ENCODE results near the gene TRMT61A. TPM values are rescaled to one million over a fixed set of nuclear protein-coding genes. Genes with fewer than 3 reads are reported as not detected.
"Not testable (repeated sequence)": the region's sequence is repeated elsewhere in the genome, so short reads cannot be mapped to it uniquely, and the experiment has no call there.

The TRMT61A gene
- total and polyA plus RNA-seq, 2 donors from 2014 or later: 11.9 to 16.0 TPM

- H3K27ac ChIP-seq (ENCODE audit: low read depth in 2 of 2, low read length in 2 of 2): peak within 1 kb of the TSS; percentile 79 to 85
- intact Hi-C loops (cut with DNase I): no loop called here
- peak within 1 kb of the TSS; percentile 32 to 48 (median 36) for H3K4me3 ChIP-seq (ENCODE audit: low read length in 3 of 3)
- peak; percentile 62 to 93 (median 84) for DNase-seq
- TF ChIP-seq CTCF (IDR thresholded peaks at IDR 0.05; ENCODE audit: borderline replicate concordance, extremely low read depth, insufficient read depth): no peak
- no peaks in the 10 kb centered on the region for H3K36me3 ChIP-seq (ENCODE audit: control insufficient read depth in 2 of 3, insufficient read depth in 3 of 3, low read length in 3 of 3)
- no peaks in the 10 kb centered on the region for H3K9me3 ChIP-seq (ENCODE audit: control insufficient read depth in 2 of 3, insufficient read depth in 1 of 3, low read length in 3 of 3)
- FAIRE-seq: no peak
- H3K9ac ChIP-seq (ENCODE audit: low read length in 3 of 3): peak within 1 kb of the TSS in 2 of 3 donors; percentile 14 to 46
- peaks cover 0 to 54% (median 37%) of the 10 kb centered on the region in 3 donors for H3K4me1 ChIP-seq (ENCODE audit: control insufficient read depth in 2 of 3, insufficient read depth in 2 of 3, low read depth in 1 of 3, low read length in 3 of 3)
- no peaks in the 10 kb centered on the region for H3K27me3 ChIP-seq (ENCODE audit: control insufficient read depth, insufficient read depth, low read length)
These were observed 6.1 kb upstream of the TRMT61A start, which contains the start of gene CKB for GRCh38 chr14:103522649-103523574. Gene CKB (minus strand): TSS chr14:103522830. CDS start chr14:103522493, 337 bp downstream.

- no peaks in the 10 kb centered on the region for H3K27me3 ChIP-seq (ENCODE audit: control insufficient read depth, insufficient read depth, low read length)
- peak overlapping the region in 1 of 3 donors; percentile 43 for H3K4me3 ChIP-seq (ENCODE audit: low read length in 3 of 3)
- no peak for FAIRE-seq
- H3K36me3 ChIP-seq (ENCODE audit: control insufficient read depth in 2 of 3, insufficient read depth in 3 of 3, low read length in 3 of 3): no peaks in the 10 kb centered on the region
- no peak overlapping the region for H3K27ac ChIP-seq (ENCODE audit: low read depth in 2 of 2, low read length in 2 of 2)
- H3K9me3 ChIP-seq (ENCODE audit: control insufficient read depth in 2 of 3, insufficient read depth in 1 of 3, low read length in 3 of 3): no peaks in the 10 kb centered on the region
- no peak for TF ChIP-seq CTCF (IDR thresholded peaks at IDR 0.05; ENCODE audit: borderline replicate concordance, extremely low read depth, insufficient read depth)
- peak overlapping the region in 1 of 3 donors; percentile 10 for H3K9ac ChIP-seq (ENCODE audit: low read length in 3 of 3)
- DNase-seq: peak in 1 of 5 donors; percentile 48
- intact Hi-C loops (cut with DNase I): no loop called here
- H3K4me1 ChIP-seq (ENCODE audit: control insufficient read depth in 2 of 3, insufficient read depth in 2 of 3, low read depth in 1 of 3, low read length in 3 of 3): peaks cover 0 to 52% (median 33%) of the 10 kb centered on the region in 3 donors
These were observed 5.4 kb upstream of the TRMT61A start for GRCh38 chr14:103523575-103523954.

- TF ChIP-seq CTCF (IDR thresholded peaks at IDR 0.05; ENCODE audit: borderline replicate concordance, extremely low read depth, insufficient read depth): no peak
- peak in 1 of 5 donors; percentile 54 for DNase-seq
- FAIRE-seq: no peak
- Histone ChIP-seq H3K9ac (ENCODE audit: low read length in 3 of 3) (no peak overlapping the region), H3K9me3 (ENCODE audit: control insufficient read depth in 2 of 3, insufficient read depth in 1 of 3, low read length in 3 of 3) (no peaks in the 10 kb centered on the region), H3K4me3 (ENCODE audit: low read length in 3 of 3) (no peak overlapping the region), H3K27ac (ENCODE audit: low read depth in 2 of 2, low read length in 2 of 2) (peak overlapping the region; percentile 0 to 28), H3K4me1 (ENCODE audit: control insufficient read depth in 2 of 3, insufficient read depth in 2 of 3, low read depth in 1 of 3, low read length in 3 of 3) (peaks cover 0 to 45% (median 31%) of the 10 kb centered on the region in 3 donors), H3K36me3 (ENCODE audit: control insufficient read depth in 2 of 3, insufficient read depth in 3 of 3, low read length in 3 of 3) (no peaks in the 10 kb centered on the region), H3K27me3 (ENCODE audit: control insufficient read depth, insufficient read depth, low read length) (no peaks in the 10 kb centered on the region)
- intact Hi-C loops (cut with DNase I): no loop called here
These were observed 4.7 kb upstream of the TRMT61A start for GRCh38 chr14:103524002-103524935.

GRCh38 chr14:103525430-103526246 is 3.4 kb upstream of the TRMT61A start:
- peak overlapping the region; percentile 45 to 81 for H3K27ac ChIP-seq (ENCODE audit: low read depth in 2 of 2, low read length in 2 of 2)
- H3K4me3 ChIP-seq (ENCODE audit: low read length in 3 of 3); H3K27me3 ChIP-seq (ENCODE audit: control insufficient read depth, insufficient read depth, low read length); intact Hi-C loops (cut with DNase I); H3K36me3 ChIP-seq (ENCODE audit: control insufficient read depth in 2 of 3, insufficient read depth in 3 of 3, low read length in 3 of 3); H3K9me3 ChIP-seq (ENCODE audit: control insufficient read depth in 2 of 3, insufficient read depth in 1 of 3, low read length in 3 of 3); FAIRE-seq: not testable (repeated sequence)
- H3K9ac ChIP-seq (ENCODE audit: low read length in 3 of 3): peak overlapping the region in 1 of 3 donors; percentile 22
- peaks cover 0 to 44% (median 38%) of the 10 kb centered on the region in 3 donors for H3K4me1 ChIP-seq (ENCODE audit: control insufficient read depth in 2 of 3, insufficient read depth in 2 of 3, low read depth in 1 of 3, low read length in 3 of 3)
- DNase-seq: peak in 3 of 5 donors; percentile 53 to 73 (median 64)

Data from kidney (tissue), 14 donors.